GM10266 (cell line): ENCODE results near the gene HENMT1.

Experiments used
- DNase-seq: peaks from one replicate; pipeline ENCODE4 v3.0.0; 2012; ENCODE audit errors: extremely low spot score
- TF ChIP-seq, protein P1 (sequence below): IDR thresholded peaks from 2 replicates; pipeline ENCODE4 v1.5.1; 2012; ENCODE audit warnings: mild to moderate bottlenecking, low read depth; ENCODE audit not compliant: control insufficient read depth, insufficient read depth; ENCODE audit errors: missing control alignments

Gene HENMT1

DNA sequence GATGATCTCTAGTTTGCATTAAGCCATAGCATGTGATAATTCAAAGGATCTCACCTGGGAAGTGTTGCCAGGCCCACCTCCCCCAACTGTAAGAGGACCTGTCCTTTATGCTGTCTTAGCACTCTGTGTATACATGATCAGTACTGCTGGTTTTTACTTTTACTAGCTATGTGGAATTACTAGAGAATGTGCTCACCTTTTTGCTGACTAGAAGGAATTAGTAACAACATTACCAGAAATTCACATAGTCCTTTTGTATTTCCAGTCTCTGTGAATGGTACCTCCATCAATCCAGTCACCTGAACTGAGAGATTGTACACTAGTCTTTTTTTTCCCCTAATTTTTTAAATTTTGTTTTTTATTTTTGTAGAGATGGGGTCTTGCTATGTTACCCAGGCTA lies 54.4 kb downstream of the HENMT1 start:
- no peak for DNase-seq
- TF ChIP-seq, protein P1, sequence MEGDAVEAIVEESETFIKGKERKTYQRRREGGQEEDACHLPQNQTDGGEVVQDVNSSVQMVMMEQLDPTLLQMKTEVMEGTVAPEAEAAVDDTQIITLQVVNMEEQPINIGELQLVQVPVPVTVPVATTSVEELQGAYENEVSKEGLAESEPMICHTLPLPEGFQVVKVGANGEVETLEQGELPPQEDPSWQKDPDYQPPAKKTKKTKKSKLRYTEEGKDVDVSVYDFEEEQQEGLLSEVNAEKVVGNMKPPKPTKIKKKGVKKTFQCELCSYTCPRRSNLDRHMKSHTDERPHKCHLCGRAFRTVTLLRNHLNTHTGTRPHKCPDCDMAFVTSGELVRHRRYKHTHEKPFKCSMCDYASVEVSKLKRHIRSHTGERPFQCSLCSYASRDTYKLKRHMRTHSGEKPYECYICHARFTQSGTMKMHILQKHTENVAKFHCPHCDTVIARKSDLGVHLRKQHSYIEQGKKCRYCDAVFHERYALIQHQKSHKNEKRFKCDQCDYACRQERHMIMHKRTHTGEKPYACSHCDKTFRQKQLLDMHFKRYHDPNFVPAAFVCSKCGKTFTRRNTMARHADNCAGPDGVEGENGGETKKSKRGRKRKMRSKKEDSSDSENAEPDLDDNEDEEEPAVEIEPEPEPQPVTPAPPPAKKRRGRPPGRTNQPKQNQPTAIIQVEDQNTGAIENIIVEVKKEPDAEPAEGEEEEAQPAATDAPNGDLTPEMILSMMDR = no peak

DNA sequence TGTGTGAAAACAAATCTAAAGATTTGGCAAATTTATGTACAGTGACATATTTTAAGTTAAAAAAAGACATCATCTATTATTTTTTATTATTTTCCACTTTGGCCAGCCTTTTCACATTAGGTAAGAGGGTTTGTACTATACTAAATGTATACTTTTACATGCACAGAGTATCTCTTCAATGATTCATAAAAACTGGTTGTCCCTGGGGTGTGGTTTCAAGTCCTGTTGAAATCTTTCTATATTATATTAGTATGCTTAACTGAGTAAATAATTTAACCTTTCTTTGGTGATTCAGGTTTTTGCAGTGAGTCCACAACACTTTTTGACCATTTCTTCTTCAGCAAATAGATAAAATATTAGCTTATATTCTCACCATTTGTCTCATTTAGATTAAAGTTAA lies 55.3 kb downstream of the HENMT1 start:
- no peak for DNase-seq
- TF ChIP-seq, protein P1 = no peak

DNA sequence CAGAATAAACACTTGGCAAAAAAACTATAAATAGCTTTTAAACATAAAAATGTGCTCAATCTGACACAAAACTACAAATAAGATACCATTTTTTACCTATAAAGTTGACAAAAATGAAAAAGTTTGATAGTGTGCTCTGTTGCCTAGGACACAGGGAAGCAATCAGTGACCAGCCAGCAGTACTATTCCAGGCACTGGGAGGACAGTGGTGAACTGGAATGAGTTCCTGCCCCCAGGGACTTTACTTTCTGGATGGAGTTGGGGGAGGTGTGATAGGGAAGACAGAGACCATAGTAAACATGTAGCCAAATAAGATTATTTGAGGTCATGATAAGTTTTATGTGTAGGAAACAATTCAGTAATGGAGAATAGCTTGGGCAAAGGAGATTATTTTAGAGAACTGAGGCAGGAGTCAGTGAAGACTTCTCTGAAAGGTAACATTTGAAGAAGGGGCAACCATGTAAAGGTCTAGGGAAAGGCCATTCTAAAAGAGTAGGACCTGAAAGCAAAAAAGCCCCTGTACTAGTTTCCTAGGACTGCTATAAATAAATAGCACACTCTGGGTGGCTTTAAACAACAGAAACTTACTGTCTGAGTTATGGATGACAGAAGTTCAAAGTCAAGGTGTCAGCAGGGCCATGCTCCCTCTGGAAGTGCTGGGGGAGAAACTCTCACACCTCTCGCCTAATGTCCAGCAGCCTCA lies 59.0 kb downstream of the HENMT1 start:
- TF ChIP-seq, protein P1 = no peak

DNA sequence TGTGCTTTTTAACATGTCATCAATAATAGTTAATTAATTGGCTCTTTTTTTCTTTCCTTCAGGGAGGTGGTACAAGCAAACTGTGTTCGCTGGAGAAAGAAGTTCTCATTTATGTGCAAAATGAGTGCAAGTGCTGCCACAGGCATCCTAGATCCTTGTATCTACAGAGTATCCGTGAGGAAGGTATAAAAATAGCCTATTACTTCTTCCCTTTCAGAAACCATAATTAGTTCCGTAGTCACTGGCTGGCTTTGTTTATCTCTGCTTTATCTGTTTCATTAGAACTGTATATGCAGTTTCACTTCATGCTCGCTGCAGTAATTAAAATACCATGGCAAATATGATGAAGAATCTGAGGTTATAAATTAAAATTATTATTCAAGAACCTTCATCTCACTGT lies 60.4 kb downstream of the HENMT1 start:
- TF ChIP-seq, protein P1 = no peak
- DNase-seq = no peak

More for the DNA sequence above, 59.0 kb downstream of the HENMT1 start:
- no peak for DNase-seq

DNA sequence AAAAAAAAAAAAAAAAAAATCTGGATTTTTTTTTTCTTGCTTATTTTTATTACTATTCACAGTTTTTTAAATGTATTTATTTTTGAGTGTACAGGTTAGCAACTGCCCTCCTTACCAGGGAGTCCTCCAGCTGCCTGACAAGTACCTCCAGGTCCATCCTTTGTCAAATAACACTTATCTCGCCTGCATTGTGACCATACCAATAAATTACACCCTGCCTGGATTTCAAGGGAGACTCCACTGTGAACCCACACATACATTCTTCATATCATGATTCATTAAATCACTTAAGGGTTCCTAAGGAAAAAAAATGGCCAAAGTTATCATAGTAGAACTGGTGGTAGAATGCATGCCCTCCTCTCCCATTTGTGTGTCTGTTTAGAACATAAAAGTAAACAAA lies 62.6 kb downstream of the HENMT1 start:
- TF ChIP-seq, protein P1 = no peak
- DNase-seq = no peak
